22Rv1 (cell line): Measurements from ENCODE around the gene FNBP1L.

Source experiments
- ZFX ChIP-seq: fragments of 450-650 bp; IDR thresholded peaks from 2 replicates; pipeline ENCODE4 v1.6.1; 2017; ENCODE audit warnings: antibody characterized with exemption, borderline replicate concordance
- TF ChIP-seq, protein P1 (sequence below): fragments of 450-650 bp; IDR thresholded peaks from 2 replicates; pipeline ENCODE4 v1.5.1; 2017; ENCODE audit warnings: mild to moderate bottlenecking

DNA sequence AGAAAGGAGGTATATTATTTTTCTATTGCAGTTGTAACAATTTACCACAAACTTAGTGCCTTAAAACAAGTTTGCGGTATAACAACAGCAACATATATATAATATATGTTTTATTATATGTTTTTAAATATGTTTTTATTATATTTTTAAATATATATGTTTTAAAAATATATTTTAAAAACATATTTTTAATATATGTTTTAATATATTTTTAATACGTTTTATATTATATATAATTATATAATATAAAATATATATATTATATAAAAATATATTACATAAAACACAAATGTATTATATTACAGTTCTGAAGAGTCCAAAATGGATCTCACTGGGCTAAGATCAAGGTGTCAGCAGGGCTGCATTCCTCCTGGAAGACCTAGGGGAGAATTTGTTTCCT lies 27.5 kb upstream of the FNBP1L start:
- TF ChIP-seq, protein P1, sequence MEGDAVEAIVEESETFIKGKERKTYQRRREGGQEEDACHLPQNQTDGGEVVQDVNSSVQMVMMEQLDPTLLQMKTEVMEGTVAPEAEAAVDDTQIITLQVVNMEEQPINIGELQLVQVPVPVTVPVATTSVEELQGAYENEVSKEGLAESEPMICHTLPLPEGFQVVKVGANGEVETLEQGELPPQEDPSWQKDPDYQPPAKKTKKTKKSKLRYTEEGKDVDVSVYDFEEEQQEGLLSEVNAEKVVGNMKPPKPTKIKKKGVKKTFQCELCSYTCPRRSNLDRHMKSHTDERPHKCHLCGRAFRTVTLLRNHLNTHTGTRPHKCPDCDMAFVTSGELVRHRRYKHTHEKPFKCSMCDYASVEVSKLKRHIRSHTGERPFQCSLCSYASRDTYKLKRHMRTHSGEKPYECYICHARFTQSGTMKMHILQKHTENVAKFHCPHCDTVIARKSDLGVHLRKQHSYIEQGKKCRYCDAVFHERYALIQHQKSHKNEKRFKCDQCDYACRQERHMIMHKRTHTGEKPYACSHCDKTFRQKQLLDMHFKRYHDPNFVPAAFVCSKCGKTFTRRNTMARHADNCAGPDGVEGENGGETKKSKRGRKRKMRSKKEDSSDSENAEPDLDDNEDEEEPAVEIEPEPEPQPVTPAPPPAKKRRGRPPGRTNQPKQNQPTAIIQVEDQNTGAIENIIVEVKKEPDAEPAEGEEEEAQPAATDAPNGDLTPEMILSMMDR: no peak
- no peak for TF ChIP-seq ZFX
